Keratinocyte (primary cell): ENCODE results near the gene ATP5MC3. TPM values are rescaled to one million over a fixed set of nuclear protein-coding genes. Genes with fewer than 3 reads are reported as not detected.

ENCODE experiments used
- DNase-seq: peaks from one replicate; pipeline ENCODE4 v3.0.0-alpha.2; 2011; ENCODE audit warnings: low read depth, missing footprints, low spot score
- FAIRE-seq: peaks from 2 replicates; lab custom pipeline; 2011; peaks lifted over from hg19 to GRCh38; lab: Jason Lieb, UNC
- H2AFZ ChIP-seq: 2 replicates; pipeline ENCODE4 v1.6.0; 2012; ENCODE audit warnings: low read length, control low read depth, inconsistent platforms; ENCODE audit not compliant: control insufficient read depth
- H3K27ac ChIP-seq: 2 replicates; pipeline ENCODE4 v1.5.1; 2011; ENCODE audit warnings: low read length; ENCODE audit not compliant: control insufficient read depth, insufficient read depth
- H3K27me3 ChIP-seq: 3 replicates; pipeline ENCODE4 v1.6.0; 2011; ENCODE audit warnings: low read length; ENCODE audit not compliant: control insufficient read depth, insufficient read depth; ENCODE audit errors: extremely low read depth
- H3K36me3 ChIP-seq, 2 experiments: 2 replicates in 1 of 2; 3 replicates in 1 of 2; pipeline ENCODE4 v1.5.1; 2011; ENCODE audit warnings: low read length in 2 of 2, mild to moderate bottlenecking in 1 of 2; ENCODE audit not compliant: control insufficient read depth in 2 of 2, insufficient read depth in 2 of 2; ENCODE audit errors: extremely low read depth in 1 of 2
- H3K4me1 ChIP-seq: 3 replicates; pipeline ENCODE4 v1.5.1; 2011; ENCODE audit warnings: low read length; ENCODE audit not compliant: control insufficient read depth, insufficient read depth; ENCODE audit errors: extremely low read depth
- H3K4me2 ChIP-seq: 3 replicates; pipeline ENCODE4 v1.6.0; 2011; ENCODE audit warnings: low read depth, low read length; ENCODE audit not compliant: control insufficient read depth, insufficient read depth; ENCODE audit errors: extremely low read depth
- H3K4me3 ChIP-seq, 3 experiments: fragments of 200-600 bp in 1 of 3; sonication (generic) in 1 of 3; 2 replicates in 2 of 3; 3 replicates in 1 of 3; pipeline ENCODE4 v1.5.1; 2011 to 2016; ENCODE audit warnings: low read length in 3 of 3, mild to moderate bottlenecking in 3 of 3, control low read depth in 2 of 3, inconsistent platforms in 1 of 3, low read depth in 1 of 3, mixed read lengths in 1 of 3, mixed run types in 1 of 3, moderate library complexity in 1 of 3; ENCODE audit not compliant: control insufficient read depth in 2 of 3, insufficient read depth in 2 of 3; ENCODE audit errors: extremely low read depth in 1 of 3
- H3K79me2 ChIP-seq: 2 replicates; pipeline ENCODE4 v1.6.0; 2012; ENCODE audit warnings: low read length; ENCODE audit not compliant: control insufficient read depth, insufficient read depth
- H3K9ac ChIP-seq: 3 replicates; pipeline ENCODE4 v1.6.0; 2011; ENCODE audit warnings: low read length; ENCODE audit not compliant: control insufficient read depth, insufficient read depth; ENCODE audit errors: extremely low read depth
- H3K9me1 ChIP-seq: 3 replicates; pipeline ENCODE4 v1.6.0; 2011; ENCODE audit warnings: low read length; ENCODE audit not compliant: control insufficient read depth, insufficient read depth; ENCODE audit errors: extremely low read depth
- H3K9me3 ChIP-seq: 2 replicates; pipeline ENCODE4 v1.5.1; 2012; ENCODE audit warnings: low read depth, low read length; ENCODE audit not compliant: control insufficient read depth
- H4K20me1 ChIP-seq: 3 replicates; pipeline ENCODE4 v1.6.0; 2011; ENCODE audit warnings: low read length; ENCODE audit not compliant: control insufficient read depth, insufficient read depth; ENCODE audit errors: extremely low read depth
- CTCF ChIP-seq, 3 experiments: IDR thresholded peaks in 1 of 3; conservative IDR thresholded peaks in 1 of 3; optimal IDR thresholded peaks in 1 of 3; 2 replicates in 2 of 3; 3 replicates in 1 of 3; pipeline versions ENCODE3 to v1.5.1; 2011; ENCODE audit warnings: low read length in 3 of 3, mild to moderate bottlenecking in 3 of 3, moderate library complexity in 2 of 3, control low read depth in 1 of 3, inconsistent platforms in 1 of 3; ENCODE audit not compliant: insufficient read depth in 2 of 3; ENCODE audit errors: extremely low read depth in 1 of 3
- EZH2 ChIP-seq: IDR thresholded peaks from one replicate; pipeline ENCODE4 v1.6.1; 2012; ENCODE audit warnings: inconsistent platforms, mild to moderate bottlenecking, low read length, moderate library complexity
- dilution Hi-C: fragments of 300-500 bp; cut with MboI; formaldehyde crosslinking; loops from one replicate; pipeline ENCODE4 v1.7.0; 2020; ENCODE audit warnings: low sequenced_read_pairs; ENCODE audit not compliant: extremely low pct_ligation_motif_present
- polyA plus RNA-seq, 5 experiments: library from polyadenylated mRNA; depleted of rRNA in 3 of 5; stranded (reverse) in 3 of 5; stranded (forward) in 1 of 5; unstranded in 1 of 5; fragments of >200 nt; gene quantifications; 1 replicate in 1 of 5; 2 replicates in 3 of 5; 3 replicates in 1 of 5; pipeline versions ENCODE4 v1.2.1 to v1.2.3, GENCODE V29; 2011 to 2012; ENCODE audit warnings: missing spikeins in 2 of 5, low read depth in 1 of 5, low replicate concordance in 1 of 5

ATP5MC3 gene
- polyA plus RNA-seq, 1 donor (not counting 4 experiments of a cell fraction or from before 2014, with no cell fraction given): 933 TPM

- DNase-seq: no peak
- peak overlapping the region; percentile 94 to 96 (median 95) for H3K4me3 ChIP-seq
- no peak for FAIRE-seq
- peak overlapping the region; percentile 93 for H3K4me2 ChIP-seq
- H3K36me3 ChIP-seq: peaks cover 11 to 15% of the 10 kb centered on the region in 2 experiments
- H3K27me3 ChIP-seq: no peaks in the 10 kb centered on the region
- H3K9ac ChIP-seq: peak overlapping the region; percentile 96
- no peaks in the 10 kb centered on the region for H3K9me3 ChIP-seq
- dilution Hi-C loops: no loop called here
- H3K9me1 ChIP-seq: no peaks in the 10 kb centered on the region
- peaks cover 7% of the 10 kb centered on the region for H3K4me1 ChIP-seq
- H2AFZ ChIP-seq: peak overlapping the region; percentile 73
- no peak for TF ChIP-seq CTCF (optimal IDR thresholded peaks at IDR 0.05 in 1 of 3, IDR thresholded peaks at IDR 0.05 in 1 of 3, conservative IDR thresholded peaks at IDR 0.05 in 1 of 3; ENCODE audit: extremely low read depth in 1 of 3, insufficient read depth in 2 of 3, low read length in 3 of 3)
- no peak for TF ChIP-seq EZH2
- H3K79me2 ChIP-seq: peaks cover 34% of the 10 kb centered on the region
- H4K20me1 ChIP-seq: peaks cover 3% of the 10 kb centered on the region
- peak overlapping the region; percentile 89 for H3K27ac ChIP-seq
Observed at GRCh38 chr2:175181877-175182308, 383 bp upstream of the ATP5MC3 start.

- TF ChIP-seq EZH2 (no peak), CTCF (optimal IDR thresholded peaks at IDR 0.05 in 1 of 3, IDR thresholded peaks at IDR 0.05 in 1 of 3, conservative IDR thresholded peaks at IDR 0.05 in 1 of 3; ENCODE audit: extremely low read depth in 1 of 3, insufficient read depth in 2 of 3, low read length in 3 of 3) (peak in 1 of 3 experiments; percentile 20)
- H2AFZ ChIP-seq: peak overlapping the region; percentile 90
- no peaks in the 10 kb centered on the region for H3K27me3 ChIP-seq
- H3K4me2 ChIP-seq: peak overlapping the region; percentile 93
- H3K4me1 ChIP-seq: peaks cover 7% of the 10 kb centered on the region
- peak overlapping the region; percentile 94 to 96 (median 95) for H3K4me3 ChIP-seq
- no peaks in the 10 kb centered on the region for H3K9me3 ChIP-seq
- H3K27ac ChIP-seq: peak overlapping the region; percentile 89
- dilution Hi-C loops: no loop called here
- peaks cover 34% of the 10 kb centered on the region for H3K79me2 ChIP-seq
- H4K20me1 ChIP-seq: peaks cover 3% of the 10 kb centered on the region
- peak overlapping the region; percentile 96 for H3K9ac ChIP-seq
- DNase-seq (no peak), FAIRE-seq (no peak)
- peaks cover 11 to 18% of the 10 kb centered on the region in 2 experiments for H3K36me3 ChIP-seq
- no peaks in the 10 kb centered on the region for H3K9me1 ChIP-seq
Observed at GRCh38 chr2:175180701-175181103, 808 bp downstream of the ATP5MC3 start.
